Mammary epithelial cell (primary cell): ENCODE data around the gene HMGA1.

ENCODE experiments used
- CTCF ChIP-seq, 2 donors: IDR thresholded peaks in 1 of 2; conservative IDR thresholded peaks in 1 of 2; 2 replicates each; pipeline ENCODE4 v1.5.1; 2011 to 2012; ENCODE audit warnings: inconsistent platforms in 2 of 2, low read length in 2 of 2, mild to moderate bottlenecking in 2 of 2, control low read depth in 1 of 2, low read depth in 1 of 2; ENCODE audit not compliant: insufficient read depth in 1 of 2; ENCODE audit errors: extremely low read depth in 1 of 2
- EZH2 ChIP-seq: IDR thresholded peaks from 2 replicates; pipeline ENCODE4 v1.6.1; 2012; ENCODE audit warnings: low read length, inconsistent platforms, borderline replicate concordance

- TF ChIP-seq CTCF (conservative IDR thresholded peaks at IDR 0.05 in 1 of 2, IDR thresholded peaks at IDR 0.05 in 1 of 2; ENCODE audit: extremely low read depth in 1 of 2, insufficient read depth in 1 of 2, low read depth in 1 of 2, low read length in 2 of 2) = no peak
- no peak for TF ChIP-seq EZH2
These were observed at the start of gene HMGA1 for GRCh38 chr6:34236443-34237315.
